Left hindlimb (tissue), 1 donor: ENCODE results near the gene SOCS3.

Experiments
- DNase-seq: peaks from one replicate; pipeline ENCODE4 v3.0.0-alpha.2; 2018

Gene SOCS3

DNA sequence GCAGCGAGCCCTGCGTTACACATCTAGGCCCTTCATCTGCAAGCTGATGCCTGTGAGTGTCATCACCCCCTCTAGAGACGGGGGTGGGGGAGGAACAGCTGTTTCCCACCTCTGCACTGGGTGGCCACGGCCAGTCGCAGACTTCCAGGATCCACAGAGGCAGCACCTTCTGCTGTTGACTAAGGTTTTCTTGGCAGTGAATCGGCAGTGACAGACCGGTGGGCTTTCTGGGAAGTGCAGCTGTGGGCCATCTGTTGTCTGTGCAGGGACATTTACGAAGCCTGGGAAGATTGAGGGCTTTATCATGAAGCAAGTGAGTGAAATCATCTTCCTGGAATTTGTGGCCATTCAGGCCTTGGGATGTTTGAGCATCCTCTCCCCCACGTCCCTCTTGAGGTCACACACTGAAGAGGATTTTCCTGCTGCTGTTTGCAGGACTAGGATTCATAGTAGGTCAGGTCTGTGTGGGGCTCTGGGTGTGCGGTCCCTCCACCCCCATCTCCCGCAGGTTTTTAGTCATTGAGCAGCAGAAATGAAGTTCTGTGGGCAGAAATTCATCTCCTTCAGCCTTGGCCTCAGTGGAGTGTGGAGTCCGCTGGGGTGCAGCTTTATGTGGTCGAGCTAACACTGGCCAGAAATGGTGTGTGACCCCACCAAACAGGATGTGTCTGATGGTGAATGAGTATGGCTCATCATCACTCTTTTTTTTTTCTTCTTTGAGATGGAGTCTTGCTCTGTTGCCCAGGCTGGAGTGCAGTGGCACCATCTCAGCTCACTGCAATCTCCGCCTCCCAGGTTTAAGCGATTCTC, 30.6 kb upstream of the SOCS3 start:
- DNase-seq, result no peak

DNA sequence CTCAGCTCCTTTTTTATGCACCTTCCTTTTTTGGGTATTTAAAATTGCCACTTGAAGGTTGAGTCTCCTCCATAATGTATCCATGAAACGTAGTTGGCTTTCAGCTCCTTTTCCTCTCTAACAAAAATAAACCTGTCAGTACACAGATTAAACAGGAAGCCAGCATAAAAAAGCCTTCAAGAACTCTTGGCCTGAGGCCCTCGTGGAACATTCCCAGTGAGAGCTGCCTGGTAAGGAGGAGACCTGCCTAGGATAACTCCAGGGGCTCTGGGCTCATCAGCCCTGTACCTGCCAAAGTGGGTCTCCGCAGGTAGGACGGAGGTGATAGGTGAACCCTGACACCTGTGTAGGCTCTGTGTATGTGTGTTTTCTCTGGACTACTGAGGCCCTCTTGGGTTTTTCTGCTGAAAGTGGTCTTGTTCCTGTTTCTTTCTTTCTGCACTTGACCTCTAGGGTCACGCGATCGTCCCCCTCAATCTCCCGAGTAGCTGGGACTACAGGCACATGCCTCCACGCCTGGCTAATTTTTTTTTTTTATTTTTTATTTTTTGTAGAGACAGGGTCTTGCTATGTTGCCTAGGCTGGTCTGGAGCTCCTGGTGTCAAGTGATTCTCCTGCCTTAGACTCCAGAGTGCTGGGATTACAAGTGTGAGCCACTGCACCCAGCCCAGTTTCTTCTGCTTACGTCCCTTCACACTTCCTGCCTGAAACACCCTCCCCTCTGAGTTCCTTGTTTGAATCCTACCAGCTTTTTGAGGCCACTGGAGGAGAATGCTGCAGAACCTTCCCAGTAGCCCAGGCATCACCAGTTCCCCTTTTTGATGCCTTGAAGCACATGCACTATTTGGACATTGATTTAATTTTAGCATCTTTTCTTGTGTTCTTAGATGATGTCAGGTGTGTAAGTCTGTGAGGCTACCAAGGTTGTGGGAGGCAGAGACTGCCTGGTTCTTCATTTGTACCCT, 28.4 kb upstream of the SOCS3 start:
- no peak for DNase-seq

DNA sequence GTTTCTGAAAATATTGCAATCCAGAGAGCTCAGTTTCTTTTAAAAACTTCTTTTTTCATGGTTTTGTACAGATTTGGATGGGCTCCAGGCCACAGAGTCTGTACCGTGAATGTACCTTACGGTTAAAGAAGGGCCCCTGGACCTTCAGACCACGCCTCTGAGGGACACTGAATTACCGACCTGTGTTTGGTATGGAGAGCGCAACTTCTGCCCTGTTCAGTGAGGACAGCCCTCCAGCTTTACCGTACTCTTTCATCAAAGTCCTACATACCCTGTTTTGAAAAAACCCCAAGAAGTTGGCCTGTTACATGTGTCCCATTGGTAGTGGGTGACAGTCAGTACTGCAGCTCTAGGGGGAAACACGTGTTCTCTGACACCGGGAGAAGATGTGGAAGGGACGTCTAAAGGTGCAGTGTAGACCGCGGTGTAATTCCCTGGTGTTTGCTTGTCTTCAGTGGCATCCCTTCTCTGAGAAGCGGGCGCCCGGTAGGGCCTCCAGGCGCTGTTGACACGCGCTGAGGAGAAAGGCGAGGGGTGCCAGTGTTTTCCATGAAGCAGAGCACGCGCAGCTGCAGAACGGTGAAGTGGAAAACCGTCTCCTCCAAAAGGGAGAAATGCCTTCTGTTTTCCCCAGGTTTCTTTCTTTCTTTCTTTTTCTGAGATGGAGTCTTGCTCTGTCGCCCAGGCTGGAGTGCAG, 24.8 kb upstream of the SOCS3 start:
- DNase-seq, result no peak

DNA sequence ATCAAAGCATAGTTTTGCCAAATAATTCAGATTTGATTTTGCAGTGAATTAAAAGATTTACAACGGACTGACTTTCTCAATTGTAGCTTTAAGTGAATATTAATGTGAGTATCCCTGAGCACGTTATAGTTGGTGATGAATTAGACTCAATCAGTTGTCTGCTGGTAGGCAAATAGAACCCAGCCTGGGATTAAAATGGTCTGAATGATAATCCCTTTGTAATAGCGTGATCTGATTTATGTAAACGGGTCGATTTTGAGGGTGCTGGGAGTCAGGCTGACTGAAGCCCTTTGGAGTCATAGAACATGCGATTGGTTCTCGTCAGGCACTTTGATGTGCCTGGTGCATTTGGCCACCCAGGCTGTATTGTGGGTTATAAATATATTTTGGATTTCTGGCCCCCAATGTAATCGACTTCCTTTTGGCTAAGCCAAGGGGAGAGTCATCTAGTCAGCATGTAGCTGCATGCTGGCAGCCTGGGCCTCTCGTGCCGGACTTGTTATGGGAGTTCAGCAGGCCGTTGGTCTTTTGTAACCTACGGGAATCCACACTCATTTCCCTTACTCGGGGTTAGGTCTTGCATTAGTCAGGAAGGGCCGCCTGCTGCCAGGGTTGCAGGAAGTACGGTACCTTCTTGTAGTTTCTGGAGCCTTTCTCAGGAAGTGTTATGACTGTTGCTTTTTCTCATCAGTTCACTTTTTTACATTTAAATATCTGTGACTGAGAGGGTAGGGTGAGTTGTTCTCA, 24.0 kb upstream of the SOCS3 start:
- DNase-seq, result no peak

DNA sequence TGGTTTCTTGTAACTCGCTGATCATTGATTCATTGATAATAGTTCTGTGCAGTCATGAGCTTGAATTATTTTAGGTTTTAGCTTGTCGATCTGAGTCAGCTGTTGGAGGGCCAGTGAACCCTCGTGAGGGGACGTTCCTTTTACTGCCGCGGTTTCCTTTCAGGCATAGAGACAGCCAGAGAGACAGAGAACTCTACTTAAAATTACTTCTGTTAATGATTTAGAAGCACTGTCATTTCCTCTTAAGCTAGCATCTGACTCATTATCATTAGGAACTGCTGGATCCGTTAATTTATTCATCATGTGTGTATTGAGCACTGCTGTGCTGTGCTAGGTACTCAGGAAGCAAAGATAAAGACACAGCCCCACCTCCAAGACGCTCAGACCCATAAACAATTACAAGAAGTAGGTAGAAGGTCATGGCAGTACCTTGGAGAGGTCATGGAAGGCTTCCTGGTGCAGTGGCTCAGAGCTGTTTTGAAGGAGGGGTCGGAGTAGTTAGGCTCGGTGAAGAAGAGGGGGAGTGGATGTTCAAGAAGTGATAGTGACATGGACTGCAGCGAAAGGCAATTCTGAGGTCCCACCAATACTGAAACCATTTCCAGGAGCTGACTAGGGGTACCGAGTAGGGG, 21.8 kb upstream of the SOCS3 start:
- no peak for DNase-seq

DNA sequence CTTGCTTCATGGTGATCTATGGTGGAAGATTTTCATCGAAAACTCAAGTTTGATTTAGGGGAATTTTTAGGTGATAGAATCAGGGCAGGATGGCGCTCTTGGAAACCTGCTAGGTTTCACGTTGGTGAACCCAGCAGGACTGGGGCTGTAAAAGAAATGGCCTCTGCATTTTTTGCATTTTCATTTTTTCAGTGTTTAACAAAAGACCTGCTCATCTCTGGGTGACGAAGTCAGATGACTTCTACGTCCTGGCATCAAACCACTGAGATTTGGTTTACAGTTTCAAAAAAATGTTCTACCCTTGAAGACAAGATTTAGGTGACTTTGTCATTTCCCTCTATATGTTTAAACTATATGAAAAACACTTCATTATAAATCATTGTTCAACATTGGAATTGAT, 20.5 kb upstream of the SOCS3 start:
- no peak for DNase-seq

DNA sequence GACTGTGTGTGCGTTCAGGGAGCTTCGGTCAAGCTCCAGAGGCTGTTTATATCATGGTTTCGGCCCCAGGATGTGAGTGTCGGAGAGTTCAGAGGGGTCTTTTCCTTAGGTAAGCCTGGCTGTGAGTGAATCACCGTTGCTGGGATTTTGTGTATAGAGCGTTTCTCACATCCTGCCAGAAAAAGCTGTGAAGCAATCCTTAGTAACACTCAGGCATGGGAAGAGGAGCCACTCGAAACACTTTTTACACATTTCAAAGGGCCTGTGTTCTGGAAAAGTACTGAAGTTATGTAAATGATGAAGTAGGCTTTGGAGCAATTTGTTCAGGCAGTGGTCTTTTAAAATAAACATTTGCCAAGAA, 19.2 kb upstream of the SOCS3 start:
- DNase-seq, result no peak

DNA sequence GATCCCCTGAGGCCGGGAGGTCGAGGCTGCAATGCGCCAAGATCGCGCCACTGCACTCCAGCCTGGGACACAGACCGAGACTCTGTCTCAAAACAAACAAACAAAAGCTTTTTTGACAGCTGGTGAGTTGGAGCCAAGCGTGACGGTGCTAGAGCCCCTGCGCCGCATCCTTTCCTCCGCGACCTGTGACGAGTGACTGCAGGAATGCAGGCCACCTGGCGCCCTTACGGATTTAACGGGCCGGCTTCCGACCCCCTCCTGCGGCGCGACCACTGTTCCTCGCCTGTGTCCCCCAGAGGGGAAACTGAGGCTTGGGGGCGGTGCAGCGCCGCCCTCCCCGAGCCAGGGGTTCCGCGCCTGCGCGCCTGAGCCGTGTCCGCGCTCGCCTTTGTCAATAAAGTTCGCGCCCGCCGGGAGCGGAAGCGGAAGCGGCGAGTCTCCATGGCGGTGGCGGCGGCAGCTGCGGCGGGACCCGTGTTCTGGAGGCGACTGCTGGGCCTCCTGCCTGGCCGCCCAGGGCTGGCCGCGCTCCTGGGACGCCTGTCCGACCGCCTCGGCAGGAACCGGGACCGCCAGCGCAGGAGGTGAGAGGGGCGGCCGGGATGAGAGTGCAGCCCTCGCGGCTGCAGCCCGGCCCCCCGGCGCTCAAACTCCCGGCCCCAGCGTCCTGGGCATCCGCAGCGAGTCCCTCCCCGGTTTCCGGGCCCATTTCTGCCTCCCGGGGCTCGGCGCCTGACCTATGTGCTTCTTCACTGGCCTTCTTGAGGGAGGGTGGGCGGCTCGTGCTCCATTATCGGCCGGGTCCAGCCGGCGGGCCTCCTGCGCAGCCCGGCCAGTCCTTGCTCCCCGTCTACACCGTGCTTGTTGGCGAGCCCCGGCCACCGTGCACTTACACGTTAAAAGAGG, 18.6 kb upstream of the SOCS3 start, which contains the start of gene PGS1:
Gene PGS1 (plus strand): TSS at position 425 of the 906 bp plus-strand sequence. CDS start 17 bp downstream, at position 442.
- DNase-seq, result peak; percentile 84

DNA sequence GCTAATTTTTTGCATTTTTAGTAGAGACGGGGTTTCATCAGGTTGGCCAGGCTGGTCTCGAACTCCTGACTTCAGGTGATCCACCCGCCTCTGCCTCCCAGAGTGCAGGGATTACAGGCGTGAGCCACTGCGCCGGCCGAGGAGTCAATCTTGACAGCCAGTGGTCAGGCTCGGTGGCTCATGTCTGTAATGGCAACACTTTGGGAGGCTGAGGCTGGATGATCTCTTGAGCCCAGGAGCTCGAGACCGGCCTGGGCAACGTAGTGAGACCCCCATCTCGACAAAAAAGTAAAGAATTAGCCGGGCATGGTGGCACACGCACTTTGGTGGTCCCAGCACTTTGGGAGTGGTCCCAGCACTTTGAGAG, 18.0 kb upstream of the SOCS3 start:
- DNase-seq, result no peak

DNA sequence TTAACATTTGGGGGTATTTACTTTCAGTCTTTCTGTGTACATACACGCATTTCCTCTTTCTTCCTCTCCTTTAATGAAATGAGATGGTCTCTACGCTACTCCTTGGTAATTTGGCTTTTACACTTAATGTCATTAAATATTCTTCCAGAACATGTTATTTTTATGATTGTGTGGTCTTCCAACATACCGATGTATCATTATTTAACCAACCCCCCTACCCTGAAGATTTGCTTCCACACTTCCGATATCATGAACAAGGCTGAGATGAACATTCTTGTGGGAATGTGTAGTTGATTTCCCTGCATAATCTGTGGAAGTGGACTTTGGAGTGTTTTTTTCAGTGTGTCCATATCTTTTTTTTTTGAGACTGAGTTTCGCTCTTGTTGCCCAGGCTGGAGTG, 16.3 kb upstream of the SOCS3 start:
- DNase-seq, result no peak

DNA sequence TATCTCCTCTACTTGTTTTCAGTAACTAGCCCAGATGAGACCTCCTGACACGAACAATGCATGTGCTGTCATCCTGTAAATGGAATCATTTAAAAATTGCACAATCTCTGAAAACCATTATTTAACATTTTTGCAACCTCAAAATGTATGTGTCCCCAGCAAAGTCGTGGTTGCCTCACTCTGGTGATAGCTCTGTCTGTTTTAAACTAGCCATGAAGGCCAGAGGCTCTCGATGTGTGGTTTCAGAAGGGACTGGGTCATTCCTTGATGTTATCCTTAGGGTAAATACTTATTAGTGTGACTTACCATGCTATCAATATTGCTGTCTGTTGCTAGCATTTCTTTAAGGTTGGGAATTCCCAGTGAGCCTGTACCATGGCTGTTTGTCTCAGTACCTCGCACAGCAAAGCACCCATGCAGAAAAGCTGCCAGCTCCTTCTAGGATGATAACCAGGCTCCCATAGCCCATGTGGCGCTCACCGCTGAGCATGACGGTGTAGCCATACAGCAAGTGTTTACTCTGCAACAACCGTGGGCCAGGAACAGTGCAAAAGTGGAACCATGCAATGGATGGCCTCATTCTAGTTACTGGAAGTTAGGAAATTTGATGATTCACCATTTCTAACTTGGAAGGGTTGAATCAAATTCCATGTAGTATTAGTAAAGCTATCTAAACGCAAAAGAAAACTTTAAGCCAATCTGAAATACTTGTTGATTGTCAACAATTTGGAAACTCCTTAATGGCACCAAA, 15.7 kb upstream of the SOCS3 start:
- no peak for DNase-seq

DNA sequence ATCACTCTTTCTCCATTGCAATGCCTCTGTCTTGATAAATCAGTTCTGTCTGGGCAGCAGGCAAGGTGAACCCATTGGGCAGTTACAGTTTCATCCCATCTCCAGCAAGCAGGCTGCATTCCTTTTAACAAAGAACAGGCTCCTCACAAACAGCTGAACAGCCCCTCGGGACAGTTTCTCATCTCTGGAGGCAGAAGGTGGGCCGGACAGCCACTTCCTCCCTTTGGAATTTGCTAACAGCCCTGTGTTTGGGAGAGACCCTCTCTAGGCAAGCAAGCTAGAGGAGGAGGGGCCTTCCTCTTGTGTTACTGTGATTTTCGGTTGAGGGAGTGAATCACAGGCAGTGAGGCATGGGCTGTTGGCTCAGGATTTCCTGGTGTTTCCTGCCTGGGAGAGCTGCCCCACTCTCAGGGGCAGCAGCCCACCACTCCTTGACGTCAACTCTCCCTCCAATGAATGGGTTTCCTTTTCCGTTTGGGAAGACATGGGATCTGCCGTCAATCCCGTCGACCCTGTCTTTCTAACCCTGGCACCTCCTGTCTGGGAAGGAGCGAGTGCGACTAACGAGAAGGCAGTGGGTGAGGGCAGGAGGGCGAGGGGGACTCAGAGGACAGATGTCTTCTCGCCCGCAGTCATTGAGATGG, 14.9 kb upstream of the SOCS3 start:
- no peak for DNase-seq

DNA sequence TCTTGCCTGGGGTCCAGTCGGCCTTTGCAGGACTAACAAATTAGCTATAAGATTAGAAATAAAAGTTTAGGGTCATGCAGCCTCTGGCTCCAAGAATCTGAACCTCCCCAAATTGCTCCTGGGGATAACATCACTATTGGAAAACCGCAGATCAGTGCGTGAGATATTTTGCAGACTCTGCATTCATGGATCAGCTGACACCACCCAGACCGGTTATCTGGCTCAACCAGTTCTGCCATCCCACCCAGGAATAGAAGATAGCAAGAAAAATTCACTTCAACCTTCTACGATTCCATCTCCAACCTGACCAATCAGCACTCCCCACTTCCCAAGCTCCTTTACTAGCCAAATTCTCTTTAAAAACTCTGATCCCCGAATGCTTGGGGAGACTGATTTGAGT, 14.3 kb upstream of the SOCS3 start:
- no peak for DNase-seq

DNA sequence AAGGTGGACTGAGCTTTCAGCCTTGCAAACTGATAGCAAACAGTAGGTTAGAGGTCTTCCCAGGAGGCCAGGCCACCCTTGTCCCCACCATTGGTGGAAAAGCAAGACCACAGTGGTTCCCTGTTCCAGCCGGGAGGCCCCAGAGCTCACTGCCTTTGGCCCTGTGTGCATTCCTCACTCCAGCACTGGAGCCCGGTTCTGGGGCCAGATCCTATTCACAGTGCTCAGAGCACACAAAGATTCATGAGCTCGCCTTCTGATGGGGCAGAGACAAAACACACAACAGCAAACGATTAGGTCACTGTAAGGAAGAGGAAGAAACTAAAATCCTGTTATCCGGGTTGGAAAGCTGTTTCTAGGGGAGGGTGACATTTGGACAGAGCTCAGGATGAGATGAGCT, 13.0 kb upstream of the SOCS3 start:
- DNase-seq, result no peak

DNA sequence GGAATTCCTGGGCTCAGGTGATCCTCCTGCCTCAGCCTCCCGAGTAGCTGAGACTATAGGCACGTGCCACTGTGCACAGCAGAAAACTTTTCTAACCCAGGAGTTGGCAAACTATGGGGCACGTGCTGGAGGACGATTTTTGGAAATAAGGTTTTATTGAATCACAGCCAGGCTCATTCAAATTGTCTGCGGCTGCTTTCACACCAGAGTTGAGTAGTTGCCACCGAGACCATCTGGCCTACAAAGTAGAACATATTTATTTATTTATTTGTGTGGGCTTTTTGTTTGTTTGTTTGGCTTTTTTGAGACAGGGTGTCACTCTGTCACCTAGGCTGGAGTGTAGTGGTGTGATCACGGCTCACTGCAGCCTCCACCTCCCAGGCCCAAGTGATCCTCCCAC, 11.2 kb upstream of the SOCS3 start:
- DNase-seq, result no peak

DNA sequence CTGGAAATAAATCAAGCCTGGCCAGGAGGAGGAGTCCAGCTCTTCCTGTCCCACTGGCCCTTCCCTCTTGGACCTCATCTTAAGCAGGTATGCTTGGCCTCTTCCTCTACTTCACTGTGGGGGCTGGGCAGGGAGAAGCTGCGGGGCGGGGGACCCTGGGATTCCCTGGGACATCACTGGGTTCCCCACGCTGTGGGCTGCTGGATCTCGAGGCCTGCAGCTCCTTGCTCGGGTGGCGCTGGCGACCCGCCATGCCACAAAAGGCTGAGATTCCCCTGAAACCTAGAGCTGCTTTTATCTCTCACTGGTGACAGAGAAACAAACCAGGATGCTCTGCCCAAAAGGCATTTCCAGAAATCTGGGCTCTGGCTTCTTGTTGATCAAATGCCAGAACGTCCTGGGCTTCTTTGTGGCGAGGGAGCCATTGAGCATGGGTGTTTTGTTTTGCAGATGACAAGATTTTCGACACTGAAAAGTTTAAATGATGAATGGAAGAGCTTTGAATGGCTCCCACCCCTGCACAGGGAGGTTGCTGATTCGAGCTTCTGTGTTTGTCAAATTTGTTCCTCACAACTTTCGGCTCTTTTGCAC, 10.0 kb upstream of the SOCS3 start:
- DNase-seq, result no peak

DNA sequence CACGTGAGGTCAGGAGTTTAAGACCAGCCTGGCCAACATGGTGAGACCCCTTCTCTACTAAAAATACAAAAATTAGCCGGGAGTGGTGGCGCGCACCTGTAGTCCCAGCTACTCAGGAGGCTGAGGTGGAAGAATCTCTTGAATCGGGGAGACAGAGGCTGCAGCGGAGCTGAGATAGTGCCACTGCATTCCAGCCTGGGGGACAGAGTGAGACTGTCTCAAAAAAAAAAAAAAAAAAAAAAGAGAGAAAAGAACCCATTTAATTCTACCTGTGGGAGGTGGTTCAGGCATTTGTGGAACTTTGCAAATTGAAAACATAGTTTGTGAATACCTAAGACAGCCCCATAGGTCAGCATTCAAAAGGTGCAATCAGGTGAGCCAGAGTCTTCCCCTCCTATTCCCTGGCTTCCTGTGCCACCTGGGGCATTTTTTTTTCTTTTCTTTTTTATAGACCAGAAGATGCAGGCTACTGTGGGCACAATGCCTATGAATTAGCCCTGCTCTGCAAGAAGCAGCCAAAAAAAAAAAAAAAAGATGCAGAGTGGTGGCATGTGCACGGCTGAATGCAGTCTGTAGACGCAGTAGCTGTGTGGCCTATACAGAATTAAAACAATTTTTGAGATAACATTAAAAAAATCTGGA, 9.1 kb upstream of the SOCS3 start:
- DNase-seq, result no peak

DNA sequence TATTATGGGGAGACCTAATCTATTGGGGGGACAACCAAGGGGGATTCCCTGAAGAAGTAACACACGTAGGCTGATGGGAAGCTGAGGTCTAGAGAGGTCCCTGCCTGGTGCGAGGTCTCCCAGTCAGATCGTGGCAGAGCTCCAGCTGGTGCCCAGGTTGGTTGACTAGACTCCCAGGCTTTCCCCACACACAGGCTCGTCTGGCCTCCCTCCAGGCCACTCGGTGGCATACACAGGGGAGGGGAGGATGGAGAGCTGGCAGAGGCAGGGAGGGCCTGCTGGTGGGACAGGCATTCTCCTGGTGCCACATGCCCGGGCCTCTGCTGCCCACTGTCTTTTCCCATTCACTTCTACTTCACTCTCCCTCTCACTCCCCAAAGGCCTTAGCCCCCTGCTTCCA, 8.5 kb upstream of the SOCS3 start:
- DNase-seq, result no peak

DNA sequence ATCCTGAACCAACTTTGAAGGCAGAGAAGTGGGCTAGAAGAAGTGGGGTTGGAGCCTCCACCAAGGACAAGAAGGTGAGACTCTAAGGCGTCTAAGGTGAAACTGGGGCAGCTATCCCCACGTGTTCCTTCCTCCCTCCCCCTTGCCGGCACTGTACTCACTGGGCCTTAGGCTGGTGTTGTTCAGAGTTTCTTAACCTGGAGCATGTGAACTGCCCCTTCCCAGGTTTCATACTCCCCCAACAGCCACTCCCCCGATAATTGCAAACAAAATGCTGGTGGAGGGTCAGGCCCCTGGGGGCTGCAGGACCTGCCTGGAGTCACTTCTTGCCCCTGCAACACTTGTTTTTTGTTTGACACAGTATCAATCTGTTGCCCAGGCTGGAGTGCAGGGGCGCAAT, 7.3 kb upstream of the SOCS3 start:
- no peak for DNase-seq
